ENCODE results near the gene TSEN15. TPM values are rescaled to one million over a fixed set of nuclear protein-coding genes. Genes with fewer than 3 reads are reported as not detected.

Gene TSEN15
- total and polyA plus RNA-seq, 10 of the 15 experiments (the other 5 are each of a cell fraction or from before 2014, with no cell fraction given): 21.1 to 136 (median 70.2) TPM

Other genes starting within 250 kb of the TSEN15 start
- 19.0 and 20.1 TPM in 2 replicates for gene RGL1, start 246.6 kb upstream of the TSEN15 start, total RNA-seq (2014; rRNA removed)
- gene RGL1, start 246.6 kb upstream of the TSEN15 start, total RNA-seq (2014; rRNA removed; fragmentation: Illumina TruSeq; extraction: Trizol): 19.9 and 20.7 TPM in 2 replicates
- 18.6 and 20.6 TPM in 2 replicates for gene RGL1, start 246.6 kb upstream of the TSEN15 start, total RNA-seq (2021)
- 15.6 and 15.7 TPM in 2 replicates for gene RGL1, start 246.6 kb upstream of the TSEN15 start, polyA plus RNA-seq (2011; rRNA removed)
- gene RGL1, start 246.6 kb upstream of the TSEN15 start, polyA plus RNA-seq (2014; fragmentation: Illumina TruSeq; extraction: Trizol): 25.0 and 28.4 TPM in 2 replicates
- 1 to 10 TPM; 8.1 to 9.4 TPM for gene RGL1, start 246.6 kb upstream of the TSEN15 start, polyA plus RNA-seq (2014; fragmentation: Nextera tagmentation; extraction: Ambion mirVana)
- gene RGL1, start 246.6 kb upstream of the TSEN15 start, polyA plus RNA-seq (2014; rRNA removed): 15.8 and 17.9 TPM in 2 replicates
- 10 to 100 TPM; 19.0 to 20.9 TPM for gene RGL1, start 246.6 kb upstream of the TSEN15 start, polyA plus RNA-seq (2016; fragmentation: Nextera tagmentation; extraction: Ambion mirVana)
- gene COLGALT2, start 14.0 kb upstream of the TSEN15 start, total RNA-seq (2014; rRNA removed): 0.96 and 1.1 TPM in 2 replicates
- 0.81 and 1.1 TPM in 2 replicates for gene COLGALT2, start 14.0 kb upstream of the TSEN15 start, total RNA-seq (2014; rRNA removed; fragmentation: Illumina TruSeq; extraction: Trizol)
- 1.5 TPM in 2 replicates for gene COLGALT2, start 14.0 kb upstream of the TSEN15 start, total RNA-seq (2021)
- 0.24 and 0.31 TPM in 2 replicates for gene COLGALT2, start 14.0 kb upstream of the TSEN15 start, polyA plus RNA-seq (2011; rRNA removed)
- gene COLGALT2, start 14.0 kb upstream of the TSEN15 start, polyA plus RNA-seq (2014; fragmentation: Illumina TruSeq; extraction: Trizol): 1.4 and 2.1 TPM in 2 replicates
- gene COLGALT2, start 14.0 kb upstream of the TSEN15 start, polyA plus RNA-seq (2014; fragmentation: Nextera tagmentation; extraction: Ambion mirVana): under 1 TPM; 0.45 to 0.75 TPM
- 0.62 and 0.83 TPM in 2 replicates for gene COLGALT2, start 14.0 kb upstream of the TSEN15 start, polyA plus RNA-seq (2014; rRNA removed)
- under 1 TPM; 0.62 to 0.82 TPM for gene COLGALT2, start 14.0 kb upstream of the TSEN15 start, polyA plus RNA-seq (2016; fragmentation: Nextera tagmentation; extraction: Ambion mirVana)